CD4-positive, alpha-beta T cell treated with Interleukin-17A for 4 hours (primary cell): ENCODE data around the gene YWHAH.

ENCODE experiments used
- DNase-seq: peaks from one replicate; pipeline ENCODE4 v3.0.0-alpha.2; 2020; ENCODE audit warnings: mixed read lengths

YWHAH gene

GRCh38 chr22:31923747-31924146 lies 20.6 kb upstream of the YWHAH start:
- no peak for DNase-seq

- DNase-seq = no peak
These were observed 19.3 kb upstream of the YWHAH start for GRCh38 chr22:31925056-31925455.

GRCh38 chr22:31926024-31926423 lies 18.3 kb upstream of the YWHAH start:
- no peak for DNase-seq

- no peak for DNase-seq
These were observed 17.4 kb upstream of the YWHAH start for GRCh38 chr22:31926969-31927368.

GRCh38 chr22:31927562-31927961 lies 16.8 kb upstream of the YWHAH start:
- no peak for DNase-seq

- DNase-seq = no peak
These were observed 15.0 kb upstream of the YWHAH start for GRCh38 chr22:31929167-31929930.

- no peak for DNase-seq
These were observed 11.5 kb upstream of the YWHAH start for GRCh38 chr22:31932863-31933262.

GRCh38 chr22:31933406-31933805 lies 10.9 kb upstream of the YWHAH start:
- DNase-seq = no peak

GRCh38 chr22:31933816-31934482 lies 10.4 kb upstream of the YWHAH start:
- DNase-seq = no peak

- DNase-seq = no peak
These were observed 8.2 kb upstream of the YWHAH start for GRCh38 chr22:31935961-31936635.

- DNase-seq = no peak
These were observed 7.0 kb upstream of the YWHAH start for GRCh38 chr22:31937341-31937740.

GRCh38 chr22:31938296-31938695 lies 6.0 kb upstream of the YWHAH start:
- DNase-seq = no peak

GRCh38 chr22:31940506-31940905 lies 3.8 kb upstream of the YWHAH start:
- DNase-seq = no peak

- no peak for DNase-seq
These were observed 2.2 kb upstream of the YWHAH start for GRCh38 chr22:31942091-31942490.

- DNase-seq = no peak
These were observed 943 bp upstream of the YWHAH start for GRCh38 chr22:31943206-31943977.

GRCh38 chr22:31944700-31945442 lies 536 bp downstream of the YWHAH start:
- DNase-seq = peak; percentile 54

GRCh38 chr22:31945443-31945855 lies 1.1 kb downstream of the YWHAH start:
- peak; percentile 16 for DNase-seq

- no peak for DNase-seq
These were observed 1.8 kb downstream of the YWHAH start for GRCh38 chr22:31945971-31946680.

- peak; percentile 56 for DNase-seq
These were observed 3.0 kb downstream of the YWHAH start for GRCh38 chr22:31947296-31947695.

- DNase-seq = no peak
These were observed 3.7 kb downstream of the YWHAH start for GRCh38 chr22:31948002-31948401.

- DNase-seq = no peak
These were observed 5.9 kb downstream of the YWHAH start for GRCh38 chr22:31950226-31950625.
